ENCODE data around the gene EN1.

DNA sequence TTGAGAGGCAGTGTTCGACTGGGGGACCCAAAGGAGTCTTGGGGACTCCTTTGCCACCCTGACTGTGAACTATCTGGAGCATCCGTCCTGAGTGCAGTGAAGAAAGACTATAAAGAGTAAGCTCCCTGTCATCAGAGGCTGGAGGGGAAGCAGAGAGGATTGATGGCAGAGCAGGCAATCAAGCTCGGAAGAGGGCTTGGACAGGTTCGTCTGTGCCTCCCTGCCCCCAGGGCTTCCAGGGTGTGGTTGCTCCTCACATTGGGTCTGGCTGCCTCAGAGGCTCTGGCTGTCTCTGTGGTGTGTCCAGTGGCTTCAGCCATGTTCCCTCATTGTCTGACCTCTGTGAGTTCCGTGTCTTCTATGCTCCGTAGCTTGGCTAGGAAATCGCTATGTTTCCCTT is 13.8 kb upstream of the EN1 start:
- TF ChIP-seq, protein P1, sequence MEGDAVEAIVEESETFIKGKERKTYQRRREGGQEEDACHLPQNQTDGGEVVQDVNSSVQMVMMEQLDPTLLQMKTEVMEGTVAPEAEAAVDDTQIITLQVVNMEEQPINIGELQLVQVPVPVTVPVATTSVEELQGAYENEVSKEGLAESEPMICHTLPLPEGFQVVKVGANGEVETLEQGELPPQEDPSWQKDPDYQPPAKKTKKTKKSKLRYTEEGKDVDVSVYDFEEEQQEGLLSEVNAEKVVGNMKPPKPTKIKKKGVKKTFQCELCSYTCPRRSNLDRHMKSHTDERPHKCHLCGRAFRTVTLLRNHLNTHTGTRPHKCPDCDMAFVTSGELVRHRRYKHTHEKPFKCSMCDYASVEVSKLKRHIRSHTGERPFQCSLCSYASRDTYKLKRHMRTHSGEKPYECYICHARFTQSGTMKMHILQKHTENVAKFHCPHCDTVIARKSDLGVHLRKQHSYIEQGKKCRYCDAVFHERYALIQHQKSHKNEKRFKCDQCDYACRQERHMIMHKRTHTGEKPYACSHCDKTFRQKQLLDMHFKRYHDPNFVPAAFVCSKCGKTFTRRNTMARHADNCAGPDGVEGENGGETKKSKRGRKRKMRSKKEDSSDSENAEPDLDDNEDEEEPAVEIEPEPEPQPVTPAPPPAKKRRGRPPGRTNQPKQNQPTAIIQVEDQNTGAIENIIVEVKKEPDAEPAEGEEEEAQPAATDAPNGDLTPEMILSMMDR (IDR thresholded peaks at IDR 0.05; ENCODE audit: extremely low read depth in 1 of 2, insufficient read depth in 1 of 2, low read depth in 1 of 2, low read length in 2 of 2) = no peak
- TF ChIP-seq POLR2AphosphoS5 (IDR thresholded peaks at IDR 0.05; ENCODE audit: insufficient read depth, low read depth, low read length) (no peak), JUN (IDR thresholded peaks at IDR 0.05; ENCODE audit: borderline replicate concordance, insufficient read depth, insufficient read length, low read depth) (no peak)

Data from endothelial cell of umbilical vein (primary cell).